NB4 (cell line): ENCODE data around the gene CYP46A1.

ENCODE experiments used
- CTCF ChIP-seq: IDR thresholded peaks from one replicate; pipeline ENCODE4 v1.5.1; 2012; ENCODE audit warnings: low read depth, low read length
- MAX ChIP-seq: IDR thresholded peaks from 2 replicates; pipeline ENCODE4 v1.6.1; 2011; ENCODE audit warnings: low read depth, low read length
- POLR2A ChIP-seq: IDR thresholded peaks from 2 replicates; pipeline ENCODE4 v1.6.1; 2011; ENCODE audit warnings: mild to moderate bottlenecking; ENCODE audit not compliant: insufficient read length; ENCODE audit errors: extremely low read depth

GRCh38 chr14:99698236-99698635 is 14.1 kb downstream of the CYP46A1 start:
- TF ChIP-seq CTCF (no peak), MAX (no peak), POLR2A (no peak)
